Kidney epithelial cell (primary cell): ENCODE measurements around the gene TSC22D3. TPM values are rescaled to one million over a fixed set of nuclear protein-coding genes. Genes with fewer than 3 reads are reported as not detected.

ENCODE experiments used
- DNase-seq: peaks from one replicate; pipeline ENCODE4 v3.0.0-alpha.2; 2010; ENCODE audit warnings: low read depth
- H3K27me3 ChIP-seq: 2 replicates; pipeline ENCODE4 v1.6.0; 2011; ENCODE audit warnings: low read length; ENCODE audit not compliant: control insufficient read depth, insufficient read depth
- H3K36me3 ChIP-seq: 2 replicates; pipeline ENCODE4 v1.5.1; 2011; ENCODE audit warnings: low read length; ENCODE audit not compliant: control insufficient read depth, insufficient read depth
- H3K4me3 ChIP-seq: 2 replicates; pipeline ENCODE4 v1.5.1; 2011; ENCODE audit warnings: low read depth, mild to moderate bottlenecking, control low read depth, low read length
- CTCF ChIP-seq: IDR thresholded peaks from 2 replicates; pipeline ENCODE4 v1.5.1; 2011; ENCODE audit warnings: mild to moderate bottlenecking, moderate library complexity, low read length, control low read depth, inconsistent platforms; ENCODE audit not compliant: insufficient read depth, poor library complexity, severe bottlenecking
- total RNA-seq: library from RNA; depleted of rRNA; stranded (reverse); fragments of >200 nt; gene quantifications from 2 replicates; pipeline ENCODE4 v1.2.3, GENCODE V29; 2015

TSC22D3 gene
- total RNA-seq, 1 donor from 2014 or later, result 69.0 TPM

GRCh38 chrX:107666931-107667330, 108.7 kb downstream of the TSC22D3 start:
- peaks cover 2% of the 10 kb centered on the region for H3K27me3 ChIP-seq

More at GRCh38 chrX:107666931-107667330, 108.7 kb downstream of the TSC22D3 start:
- DNase-seq, result no peak
- no peaks in the 10 kb centered on the region for H3K36me3 ChIP-seq
- no peak for TF ChIP-seq CTCF
- H3K4me3 ChIP-seq, result no peak overlapping the region

Other genes starting within 250 kb of the TSC22D3 start
- 12.5 and 22.4 TPM in 2 replicates for gene PRPS1, start 147.3 kb downstream of the TSC22D3 start, total RNA-seq
- not detected in 2 replicates for gene NCBP2L, start 1.9 kb upstream of the TSC22D3 start, total RNA-seq
- 14.2 and 18.6 TPM in 2 replicates for gene MID2, start 50.1 kb upstream of the TSC22D3 start, total RNA-seq
- not detected in 2 replicates for gene TEX13B, start 206.6 kb upstream of the TSC22D3 start, total RNA-seq